ENCODE measurements around the gene DCLK2. TPM values are rescaled to one million over a fixed set of nuclear protein-coding genes. Genes with fewer than 3 reads are reported as not detected.
"Not testable (repeated sequence)": the region's sequence is repeated elsewhere in the genome, so short reads cannot be mapped to it uniquely, and the experiment has no call there.

DCLK2 gene
- total RNA-seq, 1 donor from 2014 or later: 2.7 TPM

DNA sequence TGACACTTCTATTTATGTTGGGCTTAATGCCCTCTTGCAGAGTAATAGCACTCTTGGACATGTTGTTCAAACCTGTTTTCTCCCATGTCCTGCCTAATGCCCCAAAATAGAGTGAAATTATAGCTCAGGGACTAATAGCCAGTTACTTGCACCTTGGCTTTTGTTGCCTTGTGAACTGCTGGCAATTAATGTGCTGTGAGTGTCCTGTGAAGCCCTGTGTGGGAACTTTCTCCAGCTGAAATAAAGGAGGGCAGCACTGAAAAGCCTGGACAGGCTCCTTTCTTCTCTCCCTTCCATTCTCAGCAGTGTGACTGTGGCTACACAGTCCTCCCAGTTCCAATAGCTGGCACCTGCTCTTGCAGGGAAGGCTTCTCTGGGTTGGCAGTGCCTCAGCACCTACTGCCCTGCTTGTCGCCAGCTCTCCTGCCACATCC is 72.4 kb downstream of the DCLK2 start:
- no peak for DNase-seq (ENCODE audit: low read depth)
- H3K4me3 ChIP-seq (ENCODE audit: low read depth, low read length): no peak overlapping the region
- TF ChIP-seq, protein P1, sequence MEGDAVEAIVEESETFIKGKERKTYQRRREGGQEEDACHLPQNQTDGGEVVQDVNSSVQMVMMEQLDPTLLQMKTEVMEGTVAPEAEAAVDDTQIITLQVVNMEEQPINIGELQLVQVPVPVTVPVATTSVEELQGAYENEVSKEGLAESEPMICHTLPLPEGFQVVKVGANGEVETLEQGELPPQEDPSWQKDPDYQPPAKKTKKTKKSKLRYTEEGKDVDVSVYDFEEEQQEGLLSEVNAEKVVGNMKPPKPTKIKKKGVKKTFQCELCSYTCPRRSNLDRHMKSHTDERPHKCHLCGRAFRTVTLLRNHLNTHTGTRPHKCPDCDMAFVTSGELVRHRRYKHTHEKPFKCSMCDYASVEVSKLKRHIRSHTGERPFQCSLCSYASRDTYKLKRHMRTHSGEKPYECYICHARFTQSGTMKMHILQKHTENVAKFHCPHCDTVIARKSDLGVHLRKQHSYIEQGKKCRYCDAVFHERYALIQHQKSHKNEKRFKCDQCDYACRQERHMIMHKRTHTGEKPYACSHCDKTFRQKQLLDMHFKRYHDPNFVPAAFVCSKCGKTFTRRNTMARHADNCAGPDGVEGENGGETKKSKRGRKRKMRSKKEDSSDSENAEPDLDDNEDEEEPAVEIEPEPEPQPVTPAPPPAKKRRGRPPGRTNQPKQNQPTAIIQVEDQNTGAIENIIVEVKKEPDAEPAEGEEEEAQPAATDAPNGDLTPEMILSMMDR (conservative IDR thresholded peaks at IDR 0.05; ENCODE audit: low read depth, low read length): no peak

DNA sequence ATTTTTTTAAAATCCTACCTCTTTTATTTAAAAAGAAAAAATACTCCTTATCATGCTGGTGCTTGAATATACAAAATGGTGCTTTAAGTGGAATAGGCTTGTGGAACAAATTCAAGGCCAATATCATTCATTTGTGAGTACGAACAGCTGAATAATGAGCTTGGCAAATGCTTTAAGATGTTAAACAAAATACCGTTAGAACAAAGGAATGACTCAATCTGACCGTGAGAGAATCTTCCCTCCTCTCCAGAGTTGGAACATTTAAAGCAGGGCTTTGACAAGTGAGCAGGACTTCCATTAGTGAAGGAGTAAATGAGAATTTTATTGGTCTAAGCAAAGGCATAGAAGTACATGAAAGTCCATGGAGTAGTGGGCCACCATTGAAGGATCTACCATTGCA is 74.5 kb downstream of the DCLK2 start:
- DNase-seq (ENCODE audit: low read depth): no peak
- TF ChIP-seq, protein P1 (conservative IDR thresholded peaks at IDR 0.05; ENCODE audit: low read depth, low read length): no peak
- no peak overlapping the region for H3K4me3 ChIP-seq (ENCODE audit: low read depth, low read length)

DNA sequence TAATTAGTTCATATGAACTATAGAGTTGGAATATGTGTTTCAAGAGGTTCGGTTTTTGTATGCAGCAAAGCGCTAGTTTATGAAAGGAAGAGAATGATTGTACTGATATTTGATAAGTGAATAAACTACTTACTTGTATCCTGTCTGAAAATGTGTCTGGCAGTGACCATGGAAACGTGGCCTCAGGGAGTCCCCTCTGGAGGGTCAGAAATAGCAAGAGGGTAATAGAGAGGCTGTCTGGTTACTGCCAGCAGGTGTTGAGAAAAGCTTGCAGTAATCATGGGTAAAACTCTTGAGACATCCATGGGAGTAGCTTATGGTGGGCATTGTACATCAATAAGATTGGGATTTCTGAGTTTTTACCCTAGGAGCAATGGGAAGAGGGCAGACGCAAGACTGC is 77.1 kb downstream of the DCLK2 start:
- no peak for DNase-seq (ENCODE audit: low read depth)
- TF ChIP-seq, protein P1 (conservative IDR thresholded peaks at IDR 0.05; ENCODE audit: low read depth, low read length): no peak
- H3K4me3 ChIP-seq (ENCODE audit: low read depth, low read length): no peak overlapping the region

DNA sequence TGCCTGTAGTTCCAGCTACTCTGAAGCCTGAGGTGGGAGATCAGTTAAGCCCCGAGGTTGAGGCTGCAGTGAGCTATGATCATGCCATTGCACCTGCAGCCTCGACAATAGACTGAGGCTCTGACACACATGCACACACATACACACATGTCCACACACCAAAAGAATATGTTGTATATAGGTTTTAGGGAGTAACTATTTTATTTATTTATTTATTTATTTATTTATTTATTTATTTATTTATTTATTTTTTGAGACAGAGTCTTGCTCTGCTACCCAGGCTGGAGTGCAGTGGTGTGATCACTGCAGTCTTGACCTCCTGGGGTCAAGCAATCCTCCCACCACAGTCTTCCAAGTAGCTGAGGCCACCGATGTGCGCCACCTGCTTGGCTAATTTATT is 78.3 kb downstream of the DCLK2 start:
- no peak for DNase-seq (ENCODE audit: low read depth)
- H3K4me3 ChIP-seq (ENCODE audit: low read depth, low read length): no peak overlapping the region
- TF ChIP-seq, protein P1 (conservative IDR thresholded peaks at IDR 0.05; ENCODE audit: low read depth, low read length): no peak

DNA sequence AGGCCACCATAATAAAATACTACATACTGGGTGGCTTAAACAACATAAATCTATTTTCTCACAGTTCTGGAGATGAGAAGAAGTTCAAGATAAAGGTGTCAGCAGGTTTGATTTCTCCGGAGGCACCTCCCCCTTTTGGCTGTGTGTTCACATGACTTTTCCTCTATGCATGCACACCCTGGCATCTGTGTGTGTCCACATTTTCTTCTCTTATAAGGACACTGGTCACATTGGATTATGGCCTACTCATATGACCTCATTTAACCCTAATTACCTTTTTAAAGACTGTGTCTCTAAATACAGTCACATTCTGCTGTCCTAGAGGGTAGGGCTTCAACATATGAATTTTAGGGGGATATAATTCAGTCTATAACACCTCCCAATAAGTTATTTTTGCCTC is 79.8 kb downstream of the DCLK2 start:
- TF ChIP-seq, protein P1 (conservative IDR thresholded peaks at IDR 0.05; ENCODE audit: low read depth, low read length): no peak

DNA sequence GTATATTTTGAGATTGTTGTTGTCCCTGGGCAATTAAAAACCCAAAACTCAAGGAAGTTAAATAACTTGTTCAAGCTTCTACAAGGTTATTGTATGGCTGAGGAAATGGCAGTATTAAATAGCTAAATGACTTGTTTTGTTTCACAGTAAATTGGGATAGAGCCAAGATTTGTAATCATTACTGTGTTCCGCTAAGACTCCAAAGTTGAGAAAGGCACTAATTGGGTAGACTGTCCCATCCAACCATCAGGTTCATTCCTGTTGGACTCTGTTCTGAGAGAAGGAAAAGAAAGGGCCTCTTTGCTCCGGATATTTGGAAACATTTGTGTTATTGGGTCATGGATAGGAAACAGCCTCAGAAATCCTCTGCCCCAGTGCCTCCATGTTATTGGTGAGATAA is 82.2 kb downstream of the DCLK2 start:
- TF ChIP-seq, protein P1 (conservative IDR thresholded peaks at IDR 0.05; ENCODE audit: low read depth, low read length): no peak
- DNase-seq (ENCODE audit: low read depth): no peak
- no peak overlapping the region for H3K4me3 ChIP-seq (ENCODE audit: low read depth, low read length)

More for the DNA sequence above, 79.8 kb downstream of the DCLK2 start:
- no peak for DNase-seq (ENCODE audit: low read depth)
- H3K4me3 ChIP-seq (ENCODE audit: low read depth, low read length): no peak overlapping the region

DNA sequence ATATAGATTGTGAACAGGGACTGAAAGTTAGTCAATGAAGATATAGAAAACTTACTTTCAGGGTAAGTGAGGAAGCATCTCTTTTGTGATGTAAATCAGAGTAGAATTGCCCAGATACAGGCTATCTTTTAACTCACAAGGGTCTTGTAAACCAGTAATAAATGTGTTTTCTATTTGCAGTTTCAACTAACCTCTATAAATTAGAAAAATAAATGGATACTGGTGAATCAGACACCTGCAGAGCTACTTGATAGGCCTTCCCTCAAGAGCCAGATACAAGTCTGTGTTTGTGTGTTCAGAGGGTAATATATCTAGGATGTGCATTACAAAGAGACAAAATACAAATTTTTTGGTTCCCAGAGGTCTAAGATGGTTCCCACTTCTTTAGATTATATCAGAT is 82.9 kb downstream of the DCLK2 start:
- DNase-seq (ENCODE audit: low read depth): no peak
- no peak overlapping the region for H3K4me3 ChIP-seq (ENCODE audit: low read depth, low read length)
- TF ChIP-seq, protein P1 (conservative IDR thresholded peaks at IDR 0.05; ENCODE audit: low read depth, low read length): no peak

DNA sequence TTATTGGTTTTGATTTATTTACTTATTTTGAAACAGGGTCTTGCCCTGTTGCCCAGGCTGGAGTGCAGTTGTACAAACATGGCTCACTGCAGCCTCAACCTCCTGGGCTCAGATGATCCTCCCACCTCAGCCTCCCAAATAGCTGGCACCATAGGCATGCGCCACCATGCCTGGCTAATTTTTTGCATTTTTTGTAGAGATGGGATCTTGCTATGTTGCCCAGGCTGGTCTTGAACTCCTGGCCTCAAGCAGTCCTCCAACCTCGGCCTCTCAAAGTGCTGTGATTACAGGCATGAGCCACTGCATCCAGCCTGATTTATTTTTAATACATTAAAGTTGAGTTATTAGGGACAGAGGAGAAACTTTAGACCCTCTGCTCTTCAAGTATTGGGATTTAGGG is 83.8 kb downstream of the DCLK2 start:
- DNase-seq (ENCODE audit: low read depth); H3K4me3 ChIP-seq (ENCODE audit: low read depth, low read length): not testable (repeated sequence)
